Neural progenitor cell (in vitro differentiated cells): ENCODE results near the gene CORO7. TPM values are rescaled to one million over a fixed set of nuclear protein-coding genes. Genes with fewer than 3 reads are reported as not detected.

Experiments
- DNase-seq: peaks from one replicate; pipeline ENCODE4 v3.0.0-alpha.2; 2016; ENCODE audit warnings: low spot score
- H2AFZ ChIP-seq: fragments of 200-600 bp; sonication (generic); replicated peaks from 2 replicates; pipeline ENCODE4 v1.6.1; 2016; ENCODE audit warnings: antibody characterized with exemption
- H3F3A ChIP-seq: fragments of 200-600 bp; sonication (generic); 2 replicates; pipeline ENCODE4 v1.6.1; 2016; ENCODE audit warnings: antibody characterized with exemption, low read depth
- H3K27ac ChIP-seq: fragments of 200-600 bp; sonication (generic); 2 replicates; pipeline ENCODE4 v1.5.1; 2016; ENCODE audit warnings: mild to moderate bottlenecking
- H3K27me3 ChIP-seq: fragments of 200-600 bp; sonication (generic); 2 replicates; pipeline ENCODE4 v1.6.1; 2016; ENCODE audit warnings: mild to moderate bottlenecking, moderate library complexity
- H3K36me3 ChIP-seq: fragments of 200-600 bp; sonication (generic); 2 replicates; pipeline ENCODE4 v1.5.1; 2016
- H3K4me1 ChIP-seq: fragments of 200-600 bp; sonication (generic); 2 replicates; pipeline ENCODE4 v1.6.1; 2016; ENCODE audit warnings: mixed run types
- H3K4me2 ChIP-seq: fragments of 200-600 bp; sonication (generic); 2 replicates; pipeline ENCODE4 v1.6.1; 2016
- H3K4me3 ChIP-seq: fragments of 200-600 bp; sonication (generic); 2 replicates; pipeline ENCODE4 v1.5.1; 2016
- H3K79me2 ChIP-seq: fragments of 200-600 bp; sonication (generic); 2 replicates; pipeline ENCODE4 v1.6.1; 2016; ENCODE audit warnings: low read depth
- H3K9ac ChIP-seq: fragments of 200-600 bp; sonication (generic); 2 replicates; pipeline ENCODE4 v1.6.1; 2016
- H3K9me3 ChIP-seq: fragments of 200-600 bp; sonication (generic); 2 replicates; pipeline ENCODE4 v1.5.1; 2016; ENCODE audit warnings: low read depth
- H4K20me1 ChIP-seq: fragments of 200-600 bp; sonication (generic); 2 replicates; pipeline ENCODE4 v1.6.1; 2016; ENCODE audit warnings: low read depth
- H3K27ac Mint-ChIP-seq: 3 replicates; pipeline ENCODE4 v1.8.0; 2021; ENCODE audit warnings: mixed read lengths
- H3K27me3 Mint-ChIP-seq: 2 replicates; pipeline ENCODE4 v1.8.0; 2022; ENCODE audit warnings: low read depth, mild to moderate bottlenecking, inconsistent platforms, moderate library complexity, mixed read lengths; ENCODE audit not compliant: insufficient read depth
- H3K36me3 Mint-ChIP-seq: 3 replicates; pipeline ENCODE4 v1.8.0; 2021; ENCODE audit warnings: mixed read lengths
- H3K4me1 Mint-ChIP-seq: 3 replicates; pipeline ENCODE4 v1.8.0; 2021; ENCODE audit warnings: mixed read lengths
- H3K4me3 Mint-ChIP-seq: 3 replicates; pipeline ENCODE4 v1.8.0; 2021; ENCODE audit warnings: mild to moderate bottlenecking, moderate library complexity, mixed read lengths
- H3K9me3 Mint-ChIP-seq: 3 replicates; pipeline ENCODE4 v1.8.0; 2020; ENCODE audit warnings: mixed read lengths
- CTCF ChIP-seq: fragments of 200-600 bp; sonication (generic); IDR thresholded peaks from 2 replicates; pipeline ENCODE4 v1.5.1; 2017; ENCODE audit warnings: antibody characterized with exemption, mild to moderate bottlenecking
- EZH2 ChIP-seq: fragments of 200-600 bp; sonication (generic); IDR thresholded peaks from 2 replicates; pipeline ENCODE4 v1.6.1; 2017; ENCODE audit warnings: antibody characterized with exemption, mild to moderate bottlenecking, moderate library complexity
- EZH2phosphoT487 ChIP-seq: fragments of 200-600 bp; sonication (generic); IDR thresholded peaks from 2 replicates; pipeline ENCODE4 v1.6.1; 2017; ENCODE audit warnings: antibody characterized with exemption
- total RNA-seq: library from RNA; depleted of rRNA; stranded (reverse); fragments of >200 nt; gene quantifications from 2 replicates; pipeline ENCODE4 v1.2.3, GENCODE V29; 2015; ENCODE audit warnings: low replicate concordance

Gene CORO7
- total RNA-seq, 1 donor from 2014 or later: 6.8 TPM

GRCh38 chr16:4452674-4453073 is 36.3 kb upstream of the CORO7 start:
- H4K20me1 ChIP-seq: peaks cover 21% of the 10 kb centered on the region
- no peak for DNase-seq
- no peak overlapping the region for H3K9ac ChIP-seq
- H3K4me3 ChIP-seq: no peak overlapping the region
- Mint-ChIP-seq H3K9me3 (no peaks in the 10 kb centered on the region), H3K36me3 (peaks cover 7% of the 10 kb centered on the region), H3K27ac (no peak overlapping the region), H3K4me1 (no peaks in the 10 kb centered on the region), H3K27me3 (peaks cover 2% of the 10 kb centered on the region), H3K4me3 (no peak overlapping the region)
- no peaks in the 10 kb centered on the region for H3K4me1 ChIP-seq
- H3K36me3 ChIP-seq: no peaks in the 10 kb centered on the region
- H3K27me3 ChIP-seq: no peaks in the 10 kb centered on the region
- H3K79me2 ChIP-seq: no peaks in the 10 kb centered on the region
- no peak overlapping the region for H3K4me2 ChIP-seq
- no peak overlapping the region for H2AFZ ChIP-seq
- TF ChIP-seq CTCF (no peak), EZH2phosphoT487 (no peak), EZH2 (no peak)
- no peak overlapping the region for H3K27ac ChIP-seq
- H3F3A ChIP-seq: no peaks in the 10 kb centered on the region
- no peaks in the 10 kb centered on the region for H3K9me3 ChIP-seq

GRCh38 chr16:4450931-4451519 is 34.6 kb upstream of the CORO7 start:
- Histone ChIP-seq H3K4me1 (no peaks in the 10 kb centered on the region), H3K4me3 (no peak overlapping the region), H2AFZ (no peak overlapping the region), H3K9me3 (no peaks in the 10 kb centered on the region), H3K4me2 (no peak overlapping the region), H3K27me3 (no peaks in the 10 kb centered on the region), H3K79me2 (no peaks in the 10 kb centered on the region), H3K27ac (peak overlapping the region; percentile 58), H3F3A (no peaks in the 10 kb centered on the region), H4K20me1 (peaks cover 21% of the 10 kb centered on the region), H3K36me3 (no peaks in the 10 kb centered on the region), H3K9ac (no peak overlapping the region)
- H3K27me3 Mint-ChIP-seq: peaks cover 4% of the 10 kb centered on the region
- H3K9me3 Mint-ChIP-seq: no peaks in the 10 kb centered on the region
- no peak overlapping the region for H3K4me3 Mint-ChIP-seq
- peaks cover 11% of the 10 kb centered on the region for H3K36me3 Mint-ChIP-seq
- peak; percentile 16 for DNase-seq
- H3K27ac Mint-ChIP-seq: no peak overlapping the region
- TF ChIP-seq CTCF (no peak), EZH2 (no peak), EZH2phosphoT487 (no peak)
- no peaks in the 10 kb centered on the region for H3K4me1 Mint-ChIP-seq

GRCh38 chr16:4450430-4450829 is 34.0 kb upstream of the CORO7 start:
- no peaks in the 10 kb centered on the region for H3K27me3 ChIP-seq
- H3K36me3 ChIP-seq: no peaks in the 10 kb centered on the region
- no peak for DNase-seq
- H2AFZ ChIP-seq: no peak overlapping the region
- no peaks in the 10 kb centered on the region for H3K4me1 Mint-ChIP-seq
- H3K9ac ChIP-seq: no peak overlapping the region
- no peak overlapping the region for H3K4me3 ChIP-seq
- peak overlapping the region; percentile 58 for H3K27ac ChIP-seq
- H3K36me3 Mint-ChIP-seq: peaks cover 11% of the 10 kb centered on the region
- H3K27me3 Mint-ChIP-seq: peaks cover 4% of the 10 kb centered on the region
- H3K27ac Mint-ChIP-seq: no peak overlapping the region
- no peaks in the 10 kb centered on the region for H3F3A ChIP-seq
- no peaks in the 10 kb centered on the region for H3K9me3 ChIP-seq
- H3K9me3 Mint-ChIP-seq: no peaks in the 10 kb centered on the region
- no peak overlapping the region for H3K4me3 Mint-ChIP-seq
- no peaks in the 10 kb centered on the region for H3K4me1 ChIP-seq
- peaks cover 21% of the 10 kb centered on the region for H4K20me1 ChIP-seq
- no peak overlapping the region for H3K4me2 ChIP-seq
- no peaks in the 10 kb centered on the region for H3K79me2 ChIP-seq
- TF ChIP-seq EZH2phosphoT487 (no peak), CTCF (no peak), EZH2 (no peak)
